H1 (cell line): ENCODE data around the gene C21orf58. TPM values are rescaled to one million over a fixed set of nuclear protein-coding genes. Genes with fewer than 3 reads are reported as not detected.

Experiments
- CTCF ChIA-PET: fragments of 300-600 bp; sonication (Branson Sonifier 250); formaldehyde crosslinking; loops from one replicate; lab custom pipeline; 2021; ENCODE audit not compliant: partially characterized antibody; lab: Charles Lee
- POLR2A ChIA-PET: fragments of 300-600 bp; sonication (Branson Sonifier 250); formaldehyde crosslinking; loops from one replicate; lab custom pipeline; 2021; ENCODE audit warnings: inconsistent platforms; ENCODE audit not compliant: partially characterized antibody; lab: Charles Lee
- DNase-seq, 2 experiments: peaks; one replicate each; pipeline versions ENCODE4 v3.0.0 to v3.0.0-alpha.2; 2010 to 2022; ENCODE audit warnings: low spot score in 2 of 2, low read depth in 1 of 2, mixed read lengths in 1 of 2
- FAIRE-seq: peaks from 2 replicates; lab custom pipeline; 2011; peaks lifted over from hg19 to GRCh38; lab: Jason Lieb, UNC
- H2AFZ ChIP-seq: 2 replicates; pipeline ENCODE4 v1.8.1; 2012; ENCODE audit warnings: low read length, inconsistent platforms
- H2AK5ac ChIP-seq: 2 replicates; pipeline ENCODE4 v1.6.1; 2013; ENCODE audit warnings: low read depth, low read length
- H2BK120ac ChIP-seq: replicated peaks from 2 replicates; pipeline ENCODE3; 2013; ENCODE audit warnings: low read depth, low read length, inconsistent platforms
- H2BK12ac ChIP-seq: 2 replicates; pipeline ENCODE4 v1.6.1; 2013; ENCODE audit warnings: low read depth, low read length
- H2BK15ac ChIP-seq: 2 replicates; pipeline ENCODE4 v1.6.1; 2013; ENCODE audit warnings: low read length
- H2BK20ac ChIP-seq: 2 replicates; pipeline ENCODE4 v1.6.1; 2013; ENCODE audit warnings: low read length
- H2BK5ac ChIP-seq: 2 replicates; pipeline ENCODE4 v1.6.1; 2013; ENCODE audit warnings: low read depth, low read length
- H3K14ac ChIP-seq: 2 replicates; pipeline ENCODE4 v1.6.1; 2013; ENCODE audit warnings: inconsistent platforms; ENCODE audit not compliant: insufficient read length
- H3K18ac ChIP-seq: 2 replicates; pipeline ENCODE4 v1.6.1; 2013; ENCODE audit warnings: low read length; ENCODE audit errors: extremely low read depth
- H3K23ac ChIP-seq: 2 replicates; pipeline ENCODE4 v1.6.1; 2013; ENCODE audit warnings: inconsistent platforms; ENCODE audit not compliant: insufficient read length
- H3K23me2 ChIP-seq: 2 replicates; pipeline ENCODE4 v1.6.1; 2013; ENCODE audit warnings: low read depth, low read length
- H3K27ac ChIP-seq: 2 replicates; pipeline ENCODE4 v1.6.1; 2011; ENCODE audit warnings: low read depth, low read length, inconsistent platforms
- H3K27me3 ChIP-seq, 4 experiments: replicated peaks in 1 of 4; 1 replicate in 1 of 4; 2 replicates in 3 of 4; pipeline versions ENCODE4 v1.6.1 to v1.8.1; 2011 to 2013; ENCODE audit warnings: low read length in 3 of 4, mild to moderate bottlenecking in 3 of 4, inconsistent platforms in 2 of 4, mixed read lengths in 2 of 4, moderate library complexity in 1 of 4; ENCODE audit not compliant: control insufficient read depth in 3 of 4, insufficient read depth in 3 of 4; ENCODE audit errors: extremely low read depth in 1 of 4
- H3K36me3 ChIP-seq, 4 experiments: 2 replicates each; pipeline versions ENCODE4 v1.6.1 to v1.8.1; 2011 to 2013; ENCODE audit warnings: mild to moderate bottlenecking in 4 of 4, low read length in 3 of 4, moderate library complexity in 2 of 4, control low read depth in 1 of 4, inconsistent platforms in 1 of 4; ENCODE audit not compliant: insufficient read depth in 4 of 4, control insufficient read depth in 2 of 4
- H3K4ac ChIP-seq: replicated peaks from 2 replicates; pipeline ENCODE3; 2013; ENCODE audit warnings: low read length, low read depth, mixed read lengths, inconsistent platforms; ENCODE audit not compliant: insufficient read length
- H3K4me1 ChIP-seq, 4 experiments: replicated peaks in 1 of 4; 1 replicate in 1 of 4; 2 replicates in 3 of 4; pipeline versions ENCODE4 v1.6.1 to v1.8.1; 2011 to 2013; ENCODE audit warnings: low read length in 3 of 4, inconsistent platforms in 2 of 4, mixed read lengths in 1 of 4; ENCODE audit not compliant: insufficient read depth in 4 of 4, control insufficient read depth in 3 of 4
- H3K4me2 ChIP-seq, 2 experiments: 2 replicates each; pipeline versions ENCODE4 v1.6.1 to v1.8.1; 2011 to 2013; ENCODE audit warnings: low read depth in 2 of 2, low read length in 2 of 2, control low read depth in 1 of 2, inconsistent platforms in 1 of 2, mild to moderate bottlenecking in 1 of 2; ENCODE audit not compliant: insufficient read depth in 1 of 2
- H3K4me3 ChIP-seq, 4 experiments: fragments of 200-600, 300-600 bp in 1 of 4; sonication (generic), shearing (Covaris generic), sonication (Bioruptor Twin) in 1 of 4; 2 replicates each; pipeline versions ENCODE4 v1.5.1 to v1.8.1; 2011 to 2016; ENCODE audit warnings: low read length in 4 of 4, low read depth in 3 of 4, control low read depth in 2 of 4, inconsistent platforms in 2 of 4, mild to moderate bottlenecking in 2 of 4, mixed read lengths in 1 of 4, moderate library complexity in 1 of 4; ENCODE audit not compliant: insufficient read depth in 2 of 4; ENCODE audit errors: extremely low read depth in 1 of 4
- H3K56ac ChIP-seq: replicated peaks from 2 replicates; pipeline ENCODE3; 2013; ENCODE audit warnings: low read depth, mild to moderate bottlenecking, mixed read lengths, low read length, inconsistent platforms; ENCODE audit not compliant: insufficient read length
- H3K79me1 ChIP-seq: 2 replicates; pipeline ENCODE4 v1.6.1; 2013; ENCODE audit warnings: low read depth, low read length, control low read depth
- H3K79me2 ChIP-seq, 2 experiments: 2 replicates each; pipeline versions ENCODE4 v1.6.1 to v1.8.1; 2012 to 2013; ENCODE audit warnings: low read length in 2 of 2, mild to moderate bottlenecking in 2 of 2, inconsistent platforms in 1 of 2; ENCODE audit not compliant: insufficient read depth in 2 of 2, control insufficient read depth in 1 of 2
- H3K9ac ChIP-seq, 4 experiments: replicated peaks in 1 of 4; 1 replicate in 1 of 4; 2 replicates in 3 of 4; pipeline versions ENCODE4 v1.6.1 to v1.8.1; 2011 to 2013; ENCODE audit warnings: low read depth in 3 of 4, low read length in 3 of 4, control low read depth in 2 of 4, mild to moderate bottlenecking in 2 of 4, moderate library complexity in 2 of 4, inconsistent platforms in 1 of 4; ENCODE audit errors: extremely low read depth in 1 of 4
- H3K9me3 ChIP-seq, 2 experiments: 2 replicates each; pipeline versions ENCODE4 v1.6.1 to v1.8.1; 2012 to 2013; ENCODE audit warnings: mild to moderate bottlenecking in 2 of 2, moderate library complexity in 2 of 2, control low read depth in 1 of 2, inconsistent platforms in 1 of 2, low read depth in 1 of 2, low read length in 1 of 2, mixed read lengths in 1 of 2; ENCODE audit not compliant: insufficient read depth in 2 of 2
- H4K20me1 ChIP-seq, 2 experiments: replicated peaks in 1 of 2; 2 replicates each; pipeline versions ENCODE3 to v1.8.1; 2011 to 2013; ENCODE audit warnings: inconsistent platforms in 2 of 2, low read length in 2 of 2, mild to moderate bottlenecking in 1 of 2; ENCODE audit not compliant: insufficient read depth in 2 of 2, control insufficient read depth in 1 of 2
- H4K5ac ChIP-seq: 2 replicates; pipeline ENCODE4 v1.6.1; 2013; ENCODE audit warnings: low read length, low read depth, mixed read lengths, inconsistent platforms; ENCODE audit not compliant: insufficient read length
- H4K8ac ChIP-seq: 2 replicates; pipeline ENCODE4 v1.8.0; 2013; ENCODE audit warnings: mild to moderate bottlenecking, moderate library complexity, low read length, inconsistent platforms; ENCODE audit not compliant: insufficient read depth; ENCODE audit errors: extremely low read depth
- H4K91ac ChIP-seq: replicated peaks from 2 replicates; pipeline ENCODE3; 2013; ENCODE audit warnings: low read length, mixed read lengths, inconsistent platforms; ENCODE audit not compliant: insufficient read length
- CBX8 ChIP-seq: fragments of 300-800, 300-1000 bp; sonication (generic); IDR thresholded peaks from 2 replicates; pipeline ENCODE4 v1.7.1; 2016; ENCODE audit warnings: low read depth, low read length, borderline replicate concordance
- RNF2 ChIP-seq: fragments of 200-900, 300-1000 bp; sonication (generic); IDR thresholded peaks from 2 replicates; pipeline ENCODE4 v1.7.1; 2016; ENCODE audit warnings: borderline replicate concordance, low read depth, mild to moderate bottlenecking, antibody characterized with exemption, low read length; ENCODE audit not compliant: poor library complexity, severe bottlenecking; ENCODE audit errors: missing control alignments
- TBP ChIP-seq: IDR thresholded peaks from 2 replicates; pipeline ENCODE4 v1.6.1; 2011; ENCODE audit warnings: low read depth, low read length, improper control_type of control experiment
- TCF12 ChIP-seq: IDR thresholded peaks from 2 replicates; pipeline ENCODE4 v1.6.1; 2011; ENCODE audit warnings: low read depth, mild to moderate bottlenecking, low read length
- WGBS, 2 experiments: shearing (Covaris generic) in 1 of 2; methylation state at CpG; one replicate each; pipeline versions ENCODE4 v1.1.6 to v1.1.7; 2013 to 2015; ENCODE audit warnings: low lambda C conversion rate in 2 of 2, mixed read lengths in 2 of 2, inconsistent platforms in 1 of 2, low coverage in 1 of 2, missing lambda C conversion rate in 1 of 2; ENCODE audit not compliant: insufficient replicate concordance in 2 of 2, insufficient coverage in 1 of 2, insufficient read length in 1 of 2; ENCODE audit errors: extremely low coverage in 1 of 2, missing lambda C conversion rate in 1 of 2; 5-methylcytosine and 5-hydroxymethylcytosine counted together
- polyA plus RNA-seq, 7 experiments: library from polyadenylated mRNA; depleted of rRNA in 3 of 7; stranded (reverse) in 5 of 7; unstranded in 2 of 7; fragments of >200 nt in 5 of 7; fragments of 200-250 nt in 2 of 7; gene quantifications; 1 replicate in 5 of 7; 2 replicates in 1 of 7; 4 replicates in 1 of 7; pipeline versions ENCODE4 v1.2.1 to v1.2.3, GENCODE V29; 2011 to 2013; ENCODE audit warnings: missing spikeins in 2 of 7, mixed read lengths in 2 of 7
- total RNA-seq: library from RNA; stranded (reverse); fragmentation: NEBNext Ultra II Directional; extraction: Animal tissue kit (Norgen Biotek cat#: 25700); gene quantifications from 2 replicates; pipeline ENCODE4 v1.2.1, GENCODE V29; 2021

C21orf58 gene
- total and polyA plus RNA-seq, 2 of the 8 experiments (the other 6 are each of a cell fraction or from before 2014, with no cell fraction given) = 13.8 to 26.1 TPM

DNA sequence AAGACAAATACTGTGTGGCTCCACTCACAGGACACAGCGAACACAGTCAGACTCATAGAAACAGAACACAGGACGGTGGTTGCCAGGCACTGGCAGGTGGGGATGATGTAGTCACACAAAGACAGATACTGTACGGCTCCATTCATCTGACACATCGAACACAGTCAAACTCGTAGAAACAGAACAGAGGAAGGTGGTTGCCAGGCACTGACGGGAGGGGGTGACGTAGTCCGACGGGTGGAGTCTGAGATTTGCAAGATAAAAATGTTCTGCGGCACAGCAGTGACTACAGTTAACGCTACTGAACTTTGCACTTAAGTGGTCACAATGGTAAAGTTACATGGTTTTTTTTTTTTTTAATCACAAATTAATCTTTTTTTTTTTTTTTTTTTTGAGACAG lies 18.7 kb downstream of the C21orf58 start:
- H2BK15ac ChIP-seq = no peak overlapping the region
- H3K23ac ChIP-seq = no peak overlapping the region
- H4K20me1 ChIP-seq = peaks cover 0 to 4% of the 10 kb centered on the region in 2 experiments
- H2AFZ ChIP-seq = no peak overlapping the region
- FAIRE-seq (no peak), DNase-seq (no peak)
- no peak overlapping the region for H2BK20ac ChIP-seq
- H2BK5ac ChIP-seq = no peak overlapping the region
- H3K79me1 ChIP-seq = no peaks in the 10 kb centered on the region
- no peak overlapping the region for H3K4me3 ChIP-seq
- CTCF ChIA-PET = no interaction called here
- no peaks in the 10 kb centered on the region for H3K4me1 ChIP-seq
- no peak overlapping the region for H3K4ac ChIP-seq
- POLR2A ChIA-PET = no interaction called here
- no peak overlapping the region for H3K27ac ChIP-seq
- no peak overlapping the region for H3K14ac ChIP-seq
- WGBS, 2 experiments = 95% methylated on average over 11 of the region's 11 CpGs; no CpG with 5 or more reads in 1 of the 2 experiments
- no peak overlapping the region for H3K56ac ChIP-seq
- H3K27me3 ChIP-seq = no peaks in the 10 kb centered on the region
- no peak for TF ChIP-seq CBX8
- no peak for TF ChIP-seq TBP
- TF ChIP-seq RNF2 = no peak
- TF ChIP-seq TCF12 = no peak
- H3K36me3 ChIP-seq = peaks cover 2 to 38% (median 17%) of the 10 kb centered on the region in 4 experiments; a peak in 6 of 8 replicates
- no peak overlapping the region for H2BK12ac ChIP-seq
- no peak overlapping the region for H4K91ac ChIP-seq
- H3K4me2 ChIP-seq = no peak overlapping the region
- H3K23me2 ChIP-seq = no peaks in the 10 kb centered on the region
- no peak overlapping the region for H3K18ac ChIP-seq
- H3K9ac ChIP-seq = no peak overlapping the region
- no peak overlapping the region for H2AK5ac ChIP-seq
- H4K5ac ChIP-seq = no peak overlapping the region
- no peak overlapping the region for H2BK120ac ChIP-seq
- no peak overlapping the region for H4K8ac ChIP-seq
- no peaks in the 10 kb centered on the region; a peak in 1 of 4 replicates for H3K9me3 ChIP-seq
- no peaks in the 10 kb centered on the region for H3K79me2 ChIP-seq
